ENCODE results near the gene LENG8. TPM values are rescaled to one million over a fixed set of nuclear protein-coding genes. Genes with fewer than 3 reads are reported as not detected.

LENG8 gene
- total and polyA plus RNA-seq, 2 of the 13 experiments (the other 11 are each of a cell fraction or from before 2014, with no cell fraction given): 14.3 to 41.9 TPM

DNA sequence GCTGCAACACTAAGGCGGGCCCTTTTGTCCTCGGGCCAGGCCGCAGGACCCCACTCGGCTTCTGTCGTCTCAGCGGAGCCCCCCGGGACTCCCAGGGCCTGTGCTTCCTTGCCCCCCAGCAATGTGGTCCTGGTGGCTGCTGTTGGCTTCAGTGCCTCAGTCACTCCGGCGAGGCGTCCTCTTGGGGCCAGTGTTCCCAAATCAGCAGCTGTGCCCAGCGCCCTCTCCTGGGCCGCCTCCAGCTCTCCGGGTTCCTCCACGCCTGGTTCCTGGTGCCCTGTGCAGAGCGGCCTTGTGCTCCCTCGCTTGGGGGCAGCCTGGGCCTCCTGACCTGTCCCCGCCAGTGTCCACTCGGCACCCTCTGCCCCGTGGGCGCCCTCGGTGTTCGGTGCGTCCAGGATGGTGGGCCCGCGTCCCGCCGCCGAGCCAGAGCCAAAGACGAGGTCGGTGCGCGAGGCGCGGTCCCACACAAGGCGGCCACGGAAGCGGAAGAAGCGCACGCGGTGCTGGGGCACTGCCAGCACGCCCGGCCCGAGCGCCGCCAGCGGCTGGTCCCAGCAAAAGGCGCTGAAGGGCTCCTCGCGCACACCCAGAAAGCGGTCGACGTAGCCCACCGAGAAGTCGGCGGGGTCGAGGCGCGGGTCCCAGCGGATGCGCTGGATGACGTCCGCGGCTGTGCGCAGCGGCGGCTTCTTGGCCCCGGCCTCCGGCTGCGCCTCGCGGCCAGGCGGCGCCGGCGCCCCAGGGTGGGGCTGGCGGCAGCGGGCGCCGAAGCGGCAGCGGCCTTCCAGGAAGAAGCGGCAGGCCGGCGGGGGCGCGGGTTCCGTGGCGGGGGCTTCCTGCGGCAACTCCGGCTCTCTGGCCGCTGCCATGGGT lies 13.9 kb downstream of the LENG8 start (continued):
- TF ChIP-seq ARID5B (CRISPR knock-in tag; IDR thresholded peaks at IDR 0.05): peak; percentile 17; the same call in 1 of the 2 replicates
- peak; percentile 70; the same call in 1 of the 2 replicates for TF ChIP-seq HOXA9 (CRISPR knock-in tag; IDR thresholded peaks at IDR 0.05; ENCODE audit: borderline replicate concordance)
- peak; percentile 73; the same call in 1 of the 2 replicates for TF ChIP-seq ZNF572 (CRISPR knock-in tag; IDR thresholded peaks at IDR 0.05)
- peak; percentile 90; the same call in 1 of the 2 replicates for TF ChIP-seq ZC3H4 (CRISPR knock-in tag; IDR thresholded peaks at IDR 0.05; ENCODE audit: borderline replicate concordance)
- TF ChIP-seq, protein P1, sequence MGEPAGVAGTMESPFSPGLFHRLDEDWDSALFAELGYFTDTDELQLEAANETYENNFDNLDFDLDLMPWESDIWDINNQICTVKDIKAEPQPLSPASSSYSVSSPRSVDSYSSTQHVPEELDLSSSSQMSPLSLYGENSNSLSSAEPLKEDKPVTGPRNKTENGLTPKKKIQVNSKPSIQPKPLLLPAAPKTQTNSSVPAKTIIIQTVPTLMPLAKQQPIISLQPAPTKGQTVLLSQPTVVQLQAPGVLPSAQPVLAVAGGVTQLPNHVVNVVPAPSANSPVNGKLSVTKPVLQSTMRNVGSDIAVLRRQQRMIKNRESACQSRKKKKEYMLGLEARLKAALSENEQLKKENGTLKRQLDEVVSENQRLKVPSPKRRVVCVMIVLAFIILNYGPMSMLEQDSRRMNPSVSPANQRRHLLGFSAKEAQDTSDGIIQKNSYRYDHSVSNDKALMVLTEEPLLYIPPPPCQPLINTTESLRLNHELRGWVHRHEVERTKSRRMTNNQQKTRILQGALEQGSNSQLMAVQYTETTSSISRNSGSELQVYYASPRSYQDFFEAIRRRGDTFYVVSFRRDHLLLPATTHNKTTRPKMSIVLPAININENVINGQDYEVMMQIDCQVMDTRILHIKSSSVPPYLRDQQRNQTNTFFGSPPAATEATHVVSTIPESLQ (CRISPR knock-in tag; conservative IDR thresholded peaks at IDR 0.05): no peak
- TF ChIP-seq KDM2A (CRISPR knock-in tag; IDR thresholded peaks at IDR 0.05; ENCODE audit: borderline replicate concordance, low read depth): peak; percentile 99
- TF ChIP-seq HES4 (CRISPR knock-in tag; IDR thresholded peaks at IDR 0.05; ENCODE audit: borderline replicate concordance): peak; percentile 52; the same call in 1 of the 2 replicates
- 0 out of 2 replicates have a peak, but pooled peaks have one; percentile 50 for TF ChIP-seq POLR2AphosphoS2 (IDR thresholded peaks at IDR 0.05; ENCODE audit: low read depth, low read length)
- TF ChIP-seq, protein P2, sequence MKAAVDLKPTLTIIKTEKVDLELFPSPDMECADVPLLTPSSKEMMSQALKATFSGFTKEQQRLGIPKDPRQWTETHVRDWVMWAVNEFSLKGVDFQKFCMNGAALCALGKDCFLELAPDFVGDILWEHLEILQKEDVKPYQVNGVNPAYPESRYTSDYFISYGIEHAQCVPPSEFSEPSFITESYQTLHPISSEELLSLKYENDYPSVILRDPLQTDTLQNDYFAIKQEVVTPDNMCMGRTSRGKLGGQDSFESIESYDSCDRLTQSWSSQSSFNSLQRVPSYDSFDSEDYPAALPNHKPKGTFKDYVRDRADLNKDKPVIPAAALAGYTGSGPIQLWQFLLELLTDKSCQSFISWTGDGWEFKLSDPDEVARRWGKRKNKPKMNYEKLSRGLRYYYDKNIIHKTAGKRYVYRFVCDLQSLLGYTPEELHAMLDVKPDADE (CRISPR knock-in tag; IDR thresholded peaks at IDR 0.05): no peak
- TF ChIP-seq FOSL1 (CRISPR knock-in tag; IDR thresholded peaks at IDR 0.05; ENCODE audit: borderline replicate concordance): 0 out of 2 replicates have a peak, but pooled peaks have one; percentile 18
- TF ChIP-seq RFXAP (CRISPR knock-in tag; IDR thresholded peaks at IDR 0.05; ENCODE audit: borderline replicate concordance): peak; percentile 71; the same call in 1 of the 2 replicates
- TF ChIP-seq ZNF792 (CRISPR knock-in tag; IDR thresholded peaks at IDR 0.05): no peak
- TF ChIP-seq ZNF431 (CRISPR knock-in tag; IDR thresholded peaks at IDR 0.05; ENCODE audit: borderline replicate concordance, low read depth): peak; percentile 78; the same call in 1 of the 2 replicates
- TF ChIP-seq, protein P3, sequence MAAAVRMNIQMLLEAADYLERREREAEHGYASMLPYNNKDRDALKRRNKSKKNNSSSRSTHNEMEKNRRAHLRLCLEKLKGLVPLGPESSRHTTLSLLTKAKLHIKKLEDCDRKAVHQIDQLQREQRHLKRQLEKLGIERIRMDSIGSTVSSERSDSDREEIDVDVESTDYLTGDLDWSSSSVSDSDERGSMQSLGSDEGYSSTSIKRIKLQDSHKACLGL (CRISPR knock-in tag; IDR thresholded peaks at IDR 0.05): peak; percentile 71; the same call in 1 of the 2 replicates
- peak; percentile 70 for TF ChIP-seq ZNF768 (CRISPR knock-in tag; IDR thresholded peaks at IDR 0.05)
- TF ChIP-seq SP2 (CRISPR knock-in tag; IDR thresholded peaks at IDR 0.05): peak; percentile 54; the same call in 1 of the 2 replicates
- TF ChIP-seq MEIS2 (CRISPR knock-in tag; IDR thresholded peaks at IDR 0.05): peak; percentile 81
- peak; percentile 30; the same call in 1 of the 2 replicates for TF ChIP-seq PAX8 (CRISPR knock-in tag; IDR thresholded peaks at IDR 0.05; ENCODE audit: borderline replicate concordance)
- peak; percentile 33; the same call in 1 of the 2 replicates for TF ChIP-seq DR1 (CRISPR knock-in tag; IDR thresholded peaks at IDR 0.05)
- no peak for TF ChIP-seq RELA (CRISPR knock-in tag; IDR thresholded peaks at IDR 0.05)
- TF ChIP-seq ATAD3A (CRISPR knock-in tag; IDR thresholded peaks at IDR 0.05): 0 out of 2 replicates have a peak, but pooled peaks have one; percentile 58
- TF ChIP-seq KMT2A (CRISPR knock-in tag; IDR thresholded peaks at IDR 0.05): 0 out of 2 replicates have a peak, but pooled peaks have one; percentile 11

Measured in HepG2 (cell line).